GM23338 (cell line): ENCODE data around the gene CDC6. TPM values are rescaled to one million over a fixed set of nuclear protein-coding genes. Genes with fewer than 3 reads are reported as not detected.

Source experiments
- ATAC-seq: fragments of 200-7000 bp; cut with Tn5 transposase; 3 replicates; pipeline ENCODE4 v1.9.1; 2020
- DNase-seq: peaks from one replicate; pipeline ENCODE4 v3.0.0-alpha.2; 2015; ENCODE audit warnings: low spot score
- H2AFZ ChIP-seq: fragments of 200-600 bp; sonication (generic); 2 replicates; pipeline ENCODE4 v1.8.0; 2016; ENCODE audit warnings: antibody characterized with exemption, mild to moderate bottlenecking, moderate library complexity
- H3F3A ChIP-seq: fragments of 200-600 bp; sonication (generic); replicated peaks from 2 replicates; pipeline ENCODE4 v1.8.0; 2017; ENCODE audit warnings: antibody characterized with exemption, mixed run types, low read depth
- H3K27ac ChIP-seq: fragments of 200-600 bp; sonication (generic); 2 replicates; pipeline ENCODE4 v1.6.1; 2016; ENCODE audit warnings: low read depth
- H3K27me3 ChIP-seq: fragments of 200-600 bp; sonication (generic); 2 replicates; pipeline ENCODE4 v1.8.0; 2016; ENCODE audit warnings: mild to moderate bottlenecking, mixed run types, moderate library complexity; ENCODE audit not compliant: insufficient read depth
- H3K36me3 ChIP-seq: fragments of 200-600 bp; sonication (generic); 2 replicates; pipeline ENCODE4 v1.8.0; 2016; ENCODE audit warnings: mild to moderate bottlenecking; ENCODE audit not compliant: insufficient read depth
- H3K4me1 ChIP-seq: fragments of 200-600 bp; sonication (generic); 2 replicates; pipeline ENCODE4 v1.8.0; 2016; ENCODE audit warnings: mild to moderate bottlenecking, moderate library complexity; ENCODE audit not compliant: insufficient read depth
- H3K4me2 ChIP-seq: fragments of 200-600 bp; sonication (generic); 2 replicates; pipeline ENCODE4 v1.7.1; 2017; ENCODE audit warnings: mixed run types
- H3K4me3 ChIP-seq: fragments of 200-600 bp; sonication (generic); 2 replicates; pipeline ENCODE4 v1.6.1; 2016; ENCODE audit warnings: mixed run types
- H3K79me2 ChIP-seq: fragments of 200-600 bp; sonication (generic); replicated peaks from 2 replicates; pipeline ENCODE4 v1.8.0; 2017; ENCODE audit warnings: mild to moderate bottlenecking; ENCODE audit not compliant: insufficient read depth
- H3K9me2 ChIP-seq: fragments of 200-600 bp; sonication (generic); 2 replicates; pipeline ENCODE4 v1.8.0; 2017; ENCODE audit not compliant: insufficient read depth
- H4K20me1 ChIP-seq: fragments of 200-600 bp; sonication (generic); replicated peaks from 2 replicates; pipeline ENCODE4 v1.8.0; 2017; ENCODE audit warnings: mild to moderate bottlenecking; ENCODE audit not compliant: insufficient read depth
- H3K27ac Mint-ChIP-seq: 2 replicates; pipeline ENCODE4 v1.8.0; 2020; ENCODE audit warnings: inconsistent platforms, mild to moderate bottlenecking, moderate library complexity, mixed read lengths
- H3K27me3 Mint-ChIP-seq: 3 replicates; pipeline ENCODE4 v1.8.0; 2022; ENCODE audit warnings: low read depth, mild to moderate bottlenecking, moderate library complexity, mixed read lengths, inconsistent platforms; ENCODE audit not compliant: insufficient read depth, poor library complexity
- H3K36me3 Mint-ChIP-seq: 3 replicates; pipeline ENCODE4 v1.8.0; 2021; ENCODE audit warnings: low read depth, mild to moderate bottlenecking, inconsistent platforms, moderate library complexity, mixed read lengths
- H3K4me1 Mint-ChIP-seq: 3 replicates; pipeline ENCODE4 v1.8.0; 2020; ENCODE audit warnings: mild to moderate bottlenecking, inconsistent platforms, mixed read lengths
- H3K4me3 Mint-ChIP-seq: 3 replicates; pipeline ENCODE4 v1.8.0; 2021; ENCODE audit warnings: moderate library complexity, mild to moderate bottlenecking, inconsistent platforms, mixed read lengths
- H3K9me3 Mint-ChIP-seq: 3 replicates; pipeline ENCODE4 v1.8.0; 2020; ENCODE audit warnings: moderate library complexity, mild to moderate bottlenecking, inconsistent platforms, mixed read lengths
- CREB1 ChIP-seq: fragments of 250-450 bp; sonication (Bioruptor Pico); IDR thresholded peaks from 2 replicates; pipeline ENCODE4 v1.5.0; 2020; ENCODE audit warnings: low read depth, mild to moderate bottlenecking, moderate library complexity
- CTCF ChIP-seq, 2 experiments: fragments of 200-600 bp in 1 of 2; sonication (generic) in 1 of 2; conservative IDR thresholded peaks; 2 replicates each; pipeline versions ENCODE4 v1.5.1 to v1.6.1; 2016 to 2017; ENCODE audit warnings: antibody characterized with exemption in 2 of 2, low read depth in 2 of 2, mild to moderate bottlenecking in 2 of 2, moderate library complexity in 1 of 2
- EZH2 ChIP-seq: fragments of 200-600 bp; sonication (generic); IDR thresholded peaks from one replicate; pipeline ENCODE4 v1.8.0; 2017; ENCODE audit warnings: antibody characterized with exemption, mild to moderate bottlenecking, low read depth; ENCODE audit not compliant: unreplicated experiment
- EZH2phosphoT487 ChIP-seq: fragments of 200-600 bp; sonication (generic); IDR thresholded peaks from one replicate; pipeline ENCODE4 v1.8.1; 2018; ENCODE audit warnings: antibody characterized with exemption; ENCODE audit not compliant: unreplicated experiment
- JUNB ChIP-seq: IDR thresholded peaks from one replicate; pipeline ENCODE4 v1.6.1; 2016; ENCODE audit warnings: antibody characterized with exemption; ENCODE audit not compliant: unreplicated experiment
- NANOG ChIP-seq: IDR thresholded peaks from 2 replicates; pipeline ENCODE4 v1.6.1; 2016; ENCODE audit warnings: antibody characterized with exemption, borderline replicate concordance
- POLR2AphosphoS5 ChIP-seq: IDR thresholded peaks from 2 replicates; pipeline ENCODE4 v1.6.1; 2016; ENCODE audit warnings: antibody characterized with exemption, low read depth
- REST ChIP-seq: IDR thresholded peaks from one replicate; pipeline ENCODE4 v1.6.1; 2018; ENCODE audit warnings: antibody characterized with exemption; ENCODE audit not compliant: unreplicated experiment
- STAT1 ChIP-seq: IDR thresholded peaks from one replicate; pipeline ENCODE4 v1.6.1; 2016; ENCODE audit warnings: antibody characterized with exemption; ENCODE audit not compliant: unreplicated experiment
- ZNF114 ChIP-seq: fragments of 250-450 bp; sonication (Bioruptor Pico); IDR thresholded peaks from 2 replicates; pipeline ENCODE4 v1.5.0; 2020; ENCODE audit warnings: mild to moderate bottlenecking, moderate library complexity
- ZNF331 ChIP-seq: fragments of 250-450 bp; sonication (Bioruptor Pico); IDR thresholded peaks from 2 replicates; pipeline ENCODE4 v1.5.0; 2020; ENCODE audit warnings: low read depth, mild to moderate bottlenecking, moderate library complexity
- polyA plus RNA-seq: library from polyadenylated mRNA; unstranded; fragments of >200 nt; fragmentation: Nextera tagmentation; extraction: Ambion mirVana; gene quantifications from 2 replicates; pipeline ENCODE4 v1.2.1, GENCODE V29; 2016
- total RNA-seq: library from RNA; depleted of rRNA; stranded (reverse); fragments of >200 nt; shearing (Covaris generic); gene quantifications from 2 replicates; pipeline ENCODE4 v1.2.3, GENCODE V29; 2014
- TF ChIP-seq, protein P1 (sequence below): IDR thresholded peaks from 2 replicates; pipeline ENCODE4 v1.6.1; 2016; ENCODE audit warnings: antibody characterized with exemption

CDC6 gene
- total and polyA plus RNA-seq, 2 experiments from 2014 or later: 46.2 to 79.9 TPM

DNA sequence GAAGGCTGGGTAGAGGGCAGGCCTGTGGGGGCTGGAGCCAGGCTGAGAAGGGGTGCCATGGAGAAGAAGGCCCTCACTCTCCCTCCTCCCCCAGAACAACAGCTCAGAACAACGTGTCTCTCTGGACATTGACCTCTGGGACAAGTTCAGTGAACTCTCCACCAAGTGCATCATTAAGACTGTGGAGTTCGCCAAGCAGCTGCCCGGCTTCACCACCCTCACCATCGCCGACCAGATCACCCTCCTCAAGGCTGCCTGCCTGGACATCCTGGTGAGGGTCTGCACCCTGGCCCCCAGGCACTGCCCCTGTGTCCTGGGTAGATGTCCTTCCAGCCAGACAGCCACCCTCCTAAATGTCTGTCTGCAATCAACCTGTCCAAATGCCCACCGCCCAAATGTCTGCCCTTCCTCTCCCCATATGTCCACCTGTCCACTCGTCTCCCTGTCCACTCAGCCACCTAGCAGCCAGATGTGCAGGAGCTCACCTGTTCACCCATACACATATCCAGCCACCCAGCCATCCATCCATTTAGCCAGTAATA lies 64.6 kb downstream of the CDC6 start (continued):
- TF ChIP-seq, protein P1, sequence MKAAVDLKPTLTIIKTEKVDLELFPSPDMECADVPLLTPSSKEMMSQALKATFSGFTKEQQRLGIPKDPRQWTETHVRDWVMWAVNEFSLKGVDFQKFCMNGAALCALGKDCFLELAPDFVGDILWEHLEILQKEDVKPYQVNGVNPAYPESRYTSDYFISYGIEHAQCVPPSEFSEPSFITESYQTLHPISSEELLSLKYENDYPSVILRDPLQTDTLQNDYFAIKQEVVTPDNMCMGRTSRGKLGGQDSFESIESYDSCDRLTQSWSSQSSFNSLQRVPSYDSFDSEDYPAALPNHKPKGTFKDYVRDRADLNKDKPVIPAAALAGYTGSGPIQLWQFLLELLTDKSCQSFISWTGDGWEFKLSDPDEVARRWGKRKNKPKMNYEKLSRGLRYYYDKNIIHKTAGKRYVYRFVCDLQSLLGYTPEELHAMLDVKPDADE: no peak
- TF ChIP-seq ZNF331 (CRISPR knock-in tag) (no peak), CREB1 (no peak), ZNF114 (CRISPR knock-in tag) (no peak), REST (no peak)

- H3K9me3 Mint-ChIP-seq: no peaks in the 10 kb centered on the region
- Histone ChIP-seq H3K4me1 (peaks cover 54% of the 10 kb centered on the region), H3K79me2 (no peaks in the 10 kb centered on the region), H3F3A (0 out of 2 replicates have a peak, but pooled peaks cover 4% of the 10 kb centered on the region), H3K4me3 (no peak overlapping the region), H3K4me2 (0 out of 2 replicates have a peak overlapping the region, but pooled peaks have one; percentile 38), H3K27ac (no peak overlapping the region), H3K27me3 (peaks cover 24% of the 10 kb centered on the region), H3K36me3 (no peaks in the 10 kb centered on the region), H2AFZ (no peak overlapping the region), H3K9me2 (no peaks in the 10 kb centered on the region), H4K20me1 (peaks cover 6% of the 10 kb centered on the region; the same call in 1 of the 2 replicates)
- no peak overlapping the region for H3K27ac Mint-ChIP-seq
- DNase-seq (no peak), ATAC-seq (no peak)
- H3K4me1 Mint-ChIP-seq: peaks cover 72% of the 10 kb centered on the region
- peaks cover 38% of the 10 kb centered on the region for H3K27me3 Mint-ChIP-seq
- peak overlapping the region; percentile 19; the same call in 1 of the 3 replicates for H3K4me3 Mint-ChIP-seq
- H3K36me3 Mint-ChIP-seq: peaks cover 41% of the 10 kb centered on the region
- TF ChIP-seq, protein P1: no peak
- TF ChIP-seq ZNF331 (CRISPR knock-in tag) (no peak), CTCF (conservative IDR thresholded peaks at IDR 0.05; ENCODE audit: low read depth in 2 of 2) (no peak), EZH2phosphoT487 (no peak), ZNF114 (CRISPR knock-in tag) (no peak), POLR2AphosphoS5 (no peak), STAT1 (no peak), REST (no peak), CREB1 (no peak), EZH2 (no peak), JUNB (no peak), NANOG (no peak)
Observed at GRCh38 chr17:40352779-40353394, 65.2 kb downstream of the CDC6 start.
